NOMO-1 treated with dmso at 0.1 percent for 144 hours (cell line): ENCODE measurements around the gene ZNF100.
"Not testable (repeated sequence)": the region's sequence is repeated elsewhere in the genome, so short reads cannot be mapped to it uniquely, and the experiment has no call there.

ENCODE experiments used
- DNase-seq: peaks from one replicate; lab custom pipeline; 2025; ENCODE audit not compliant: unreplicated experiment; lab: John Stamatoyannopoulos, UW

The ZNF100 gene

DNA sequence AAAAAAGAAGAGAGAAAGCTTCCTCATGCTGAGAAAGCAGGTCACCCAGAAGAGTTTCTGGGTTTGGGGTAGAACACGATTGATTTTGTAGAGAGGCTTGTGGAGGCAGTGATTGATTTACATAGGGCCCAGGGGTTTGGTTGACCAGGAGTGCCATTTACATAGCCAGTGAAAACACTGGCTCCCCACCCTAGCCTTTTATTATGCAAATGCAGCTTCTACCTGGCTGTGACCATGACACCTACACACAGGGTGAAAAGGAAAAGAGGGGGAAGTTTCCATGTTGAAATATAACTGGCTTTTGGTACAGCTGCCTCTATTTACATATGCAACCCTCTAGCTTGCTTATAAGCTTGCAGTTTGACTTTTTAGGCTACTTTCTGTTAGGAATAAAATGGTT is 62.0 kb downstream of the ZNF100 start:
- DNase-seq = no peak

DNA sequence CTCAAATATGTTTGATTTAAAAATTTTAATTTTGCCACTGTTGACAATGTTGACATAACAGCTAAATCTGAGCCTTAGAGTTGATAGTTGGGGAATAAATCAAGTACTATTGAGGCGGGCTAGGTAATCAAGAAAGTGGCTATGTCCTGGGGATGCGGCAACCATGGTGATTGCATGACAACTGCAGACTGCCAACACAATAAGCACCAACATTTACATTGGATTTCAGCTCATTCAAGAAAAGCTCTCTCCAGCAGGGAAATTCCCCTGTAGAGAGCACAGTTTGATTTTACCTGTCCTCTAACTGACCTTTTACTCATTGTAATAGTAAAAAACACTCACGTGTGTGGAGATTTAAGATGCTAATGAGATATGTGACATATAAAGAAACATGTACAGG is 63.1 kb downstream of the ZNF100 start:
- no peak for DNase-seq

DNA sequence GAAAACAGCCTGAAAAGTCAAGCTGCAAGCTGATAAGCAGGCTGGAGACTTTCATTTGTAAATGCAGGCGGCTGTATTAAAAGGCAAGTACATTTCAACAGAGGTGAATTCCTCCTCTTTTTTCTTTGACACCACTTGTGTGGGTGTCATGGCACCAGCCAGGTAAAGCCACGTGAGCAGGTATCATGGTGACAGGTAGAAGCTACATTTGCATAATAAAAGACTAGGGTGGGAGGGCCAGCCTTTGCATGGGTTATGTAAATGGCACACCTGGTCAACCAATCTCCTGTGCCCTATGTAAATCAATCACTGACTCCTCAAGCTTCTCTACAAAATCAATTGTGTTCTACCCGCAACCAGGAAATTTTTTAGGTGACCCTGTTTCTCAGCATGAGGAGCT is 68.2 kb downstream of the ZNF100 start:
- no peak for DNase-seq

DNA sequence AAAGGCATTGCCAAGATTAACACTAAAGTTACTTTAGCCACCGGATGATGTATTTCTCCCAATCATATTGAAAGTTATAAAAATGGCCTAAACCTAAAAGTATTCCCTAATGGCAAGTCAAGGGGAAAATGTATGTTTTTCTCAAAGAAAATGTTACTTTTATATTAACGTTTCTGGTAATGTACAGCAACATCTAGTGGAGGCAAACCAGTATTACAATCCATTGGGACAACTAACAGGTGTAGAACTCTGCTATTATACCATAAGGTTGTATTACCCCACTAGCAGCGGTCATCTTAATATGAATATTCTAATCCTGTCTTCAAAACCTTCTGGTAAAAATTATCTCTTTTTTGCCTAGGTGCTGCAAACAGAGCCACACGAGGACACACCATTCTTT is 69.2 kb downstream of the ZNF100 start:
- DNase-seq = no peak

DNA sequence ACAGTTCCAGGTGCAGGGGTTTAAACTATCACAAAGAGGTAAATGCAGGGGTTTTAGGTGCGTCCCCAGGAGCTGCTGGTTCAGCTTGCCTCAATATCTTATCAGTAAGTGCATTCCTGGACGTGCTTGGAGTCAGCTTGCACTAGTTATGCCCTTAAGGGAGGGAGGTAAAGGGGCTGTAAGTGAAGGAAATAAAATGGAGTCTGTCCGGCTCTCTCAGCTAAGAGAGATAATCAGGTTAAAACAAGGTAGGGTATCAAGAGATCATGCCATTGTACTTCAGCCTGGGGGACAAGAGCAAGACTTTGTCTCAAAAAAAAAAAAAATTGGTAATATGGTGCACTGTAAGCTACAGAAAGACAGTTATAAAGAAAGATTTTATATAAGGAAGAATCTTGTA is 69.7 kb downstream of the ZNF100 start:
- DNase-seq = no peak

DNA sequence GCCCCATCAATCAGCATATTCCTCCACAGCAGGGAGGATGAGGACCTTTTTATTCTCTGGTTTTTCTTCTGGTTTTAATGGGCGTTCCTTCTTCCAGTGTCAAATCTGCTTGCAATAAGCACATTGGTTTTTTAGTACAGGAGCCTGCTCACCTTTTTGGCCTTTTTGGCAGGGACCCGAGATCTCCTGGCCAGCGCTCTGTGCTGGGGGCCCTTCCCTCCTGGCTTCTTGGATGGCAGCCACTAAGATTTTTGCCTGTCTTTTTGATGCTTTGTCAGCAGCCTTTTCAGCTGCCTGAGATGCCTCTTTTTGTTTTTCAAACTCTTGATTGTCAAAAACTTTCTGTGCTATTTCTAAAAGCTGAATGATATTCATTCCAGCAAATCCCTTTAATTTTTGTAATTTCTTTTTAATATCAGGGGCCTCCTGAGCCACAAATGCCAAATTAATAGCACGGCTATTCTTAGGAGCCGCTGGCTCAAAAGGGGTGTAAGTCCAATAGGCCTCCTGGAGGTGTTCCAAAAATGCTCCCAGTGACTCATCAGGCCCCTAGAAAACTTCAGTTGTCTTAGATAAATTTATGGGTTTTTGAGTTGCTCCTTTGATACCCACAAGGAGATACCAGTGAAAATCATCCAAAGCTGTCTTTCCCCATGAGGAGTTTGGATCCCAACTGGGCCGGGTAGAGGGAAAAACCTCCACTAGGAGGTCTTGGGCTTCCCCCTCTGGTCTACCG is 73.0 kb downstream of the ZNF100 start:
- DNase-seq = no peak

DNA sequence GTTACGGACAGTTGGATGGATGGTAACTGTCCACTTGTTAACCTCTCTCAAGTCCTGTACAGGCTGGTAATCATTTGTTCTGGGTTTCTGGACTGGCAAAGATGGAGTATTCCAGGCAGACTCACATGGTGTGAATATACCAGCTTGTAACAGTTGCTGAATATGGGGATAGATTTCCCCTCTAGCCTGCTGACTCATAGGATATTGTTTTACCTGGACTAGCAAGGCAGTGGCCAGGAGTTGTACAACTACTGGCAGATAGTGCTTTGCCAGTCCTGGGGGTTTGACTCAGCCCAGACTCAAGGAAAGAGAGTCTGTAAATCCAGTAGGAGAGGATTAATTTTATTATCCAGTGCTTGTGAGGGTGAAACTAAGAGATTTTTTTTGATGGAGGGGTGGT is 74.0 kb downstream of the ZNF100 start:
- DNase-seq = no peak

DNA sequence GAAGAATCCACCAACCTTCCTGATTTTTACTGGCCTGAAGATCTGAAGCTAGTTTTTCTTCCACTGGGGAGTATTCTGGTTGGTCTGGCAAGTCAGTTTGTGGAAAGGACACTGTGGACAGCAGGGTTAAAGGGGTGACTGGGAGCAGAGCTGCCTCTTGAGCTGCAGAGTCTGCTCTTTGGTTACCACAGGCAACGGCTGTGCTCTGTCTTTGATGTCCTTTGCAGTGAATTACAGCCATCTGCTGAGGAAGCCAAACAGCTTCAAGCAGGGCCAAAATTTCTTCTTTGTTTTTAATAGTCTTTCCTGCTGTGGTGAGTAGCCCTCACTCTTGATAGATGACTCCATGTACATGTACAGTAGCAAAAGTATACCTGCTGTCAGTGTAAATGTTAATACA is 75.7 kb downstream of the ZNF100 start:
- DNase-seq = no peak

DNA sequence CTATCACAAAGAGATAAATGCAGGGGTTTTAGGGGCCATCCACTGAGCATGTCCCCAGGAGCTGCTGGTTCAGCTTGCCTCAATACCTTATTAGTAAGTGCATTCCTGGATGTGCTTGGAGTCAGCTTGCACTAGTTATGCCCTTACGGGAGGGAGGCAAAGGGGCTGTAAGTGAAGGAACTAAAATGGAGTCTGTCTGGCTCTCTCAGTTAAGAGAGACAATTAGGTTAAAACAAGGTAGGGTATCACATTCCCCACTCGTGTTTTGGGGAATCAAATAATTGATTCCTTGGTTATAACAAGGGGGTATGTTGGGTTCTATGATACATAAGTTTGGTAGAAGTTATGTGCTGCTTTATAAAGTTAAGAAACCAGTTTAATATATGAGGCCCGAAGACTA is 78.9 kb downstream of the ZNF100 start:
- DNase-seq = no peak

DNA sequence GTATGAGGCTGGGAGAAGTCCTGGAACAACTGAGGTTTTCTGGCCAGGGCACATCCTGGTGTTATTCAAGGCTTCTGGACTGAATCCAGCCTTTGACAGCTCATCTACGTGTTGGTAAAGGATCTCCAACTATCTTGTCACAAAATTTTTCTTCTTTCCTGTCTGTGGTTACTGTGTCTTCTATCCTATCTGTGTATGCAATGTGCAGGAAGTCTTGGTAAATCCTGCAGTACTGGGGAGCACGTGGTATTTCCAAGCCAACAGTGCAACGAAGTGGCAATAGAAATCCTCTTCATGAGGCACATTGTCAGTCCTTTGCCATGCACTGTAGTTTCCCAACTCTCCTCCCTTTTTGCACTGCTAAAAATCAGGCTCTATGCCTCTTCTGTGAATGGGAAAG is 86.7 kb downstream of the ZNF100 start:
- no peak for DNase-seq

DNA sequence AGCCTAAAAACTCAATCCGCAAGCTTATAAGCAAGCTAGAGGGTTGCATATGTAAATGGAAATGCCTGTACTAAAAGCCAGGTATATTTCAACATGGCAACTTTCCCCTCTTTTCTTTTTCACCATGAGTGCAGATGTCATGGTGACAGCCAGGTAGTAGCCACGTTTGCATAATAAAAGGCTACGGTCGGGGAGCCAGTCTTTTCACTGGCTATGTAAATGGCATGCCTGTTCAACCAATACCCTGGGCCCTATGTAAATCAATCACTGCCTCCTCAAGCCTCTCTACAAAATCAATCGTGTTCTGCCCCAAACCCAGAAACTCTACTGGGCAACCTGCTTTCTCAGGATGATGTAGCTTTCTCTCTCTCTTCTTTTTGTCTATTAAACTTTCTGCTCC is 87.4 kb downstream of the ZNF100 start:
- no peak for DNase-seq

DNA sequence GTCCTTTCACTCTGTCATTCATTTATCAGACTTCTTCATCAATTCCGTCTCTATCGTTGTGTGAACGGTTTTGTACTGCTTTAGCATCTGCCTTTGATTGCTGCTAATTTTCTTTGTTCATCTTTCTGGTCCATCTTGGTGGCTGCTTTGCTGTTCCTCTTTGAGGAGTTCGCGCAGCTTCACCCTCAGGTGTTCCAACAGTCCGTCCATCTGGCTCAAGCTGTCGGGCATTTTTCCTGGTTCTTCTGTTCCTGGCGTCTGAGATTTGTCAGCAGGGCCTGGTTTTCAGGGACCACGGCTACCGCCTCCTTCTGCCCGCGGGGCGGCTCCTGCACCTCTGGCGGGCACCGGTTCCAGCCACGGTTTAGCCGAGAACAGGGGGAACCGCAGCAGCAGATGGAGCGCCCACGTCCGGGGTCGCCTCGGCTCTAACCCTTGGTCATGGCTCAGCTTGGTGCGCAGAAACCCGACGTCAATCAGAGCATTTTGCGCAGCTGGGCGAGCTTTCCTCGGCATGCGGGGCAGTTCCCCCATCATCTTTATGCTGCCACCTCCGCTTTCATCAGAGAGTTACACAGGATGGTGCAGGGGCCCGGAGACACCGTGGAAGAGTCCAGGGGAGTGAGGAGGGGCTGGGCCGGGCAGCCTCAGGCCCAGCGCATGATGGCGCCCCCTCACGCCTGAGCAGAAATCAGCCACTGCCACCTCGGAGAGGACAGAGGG is 89.5 kb downstream of the ZNF100 start:
- no peak for DNase-seq

DNA sequence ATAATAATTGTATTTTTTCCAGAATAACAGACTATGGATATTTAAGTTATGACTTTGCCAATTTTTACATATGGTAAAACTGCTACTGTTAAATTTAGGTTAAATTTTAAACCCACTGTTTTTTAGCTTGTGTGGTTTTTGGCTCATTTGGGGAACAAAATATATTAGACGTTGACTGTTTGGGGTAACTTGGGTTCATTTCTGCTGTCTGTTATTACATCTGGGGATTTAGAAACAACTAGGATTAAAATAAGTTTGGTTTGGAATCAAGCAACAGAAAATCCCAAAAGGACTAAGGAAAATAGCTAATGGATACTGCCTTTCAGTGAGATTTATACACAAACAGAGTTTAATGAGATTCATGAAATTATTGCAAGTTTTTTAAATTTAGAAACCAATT is 92.9 kb downstream of the ZNF100 start:
- DNase-seq = no peak

DNA sequence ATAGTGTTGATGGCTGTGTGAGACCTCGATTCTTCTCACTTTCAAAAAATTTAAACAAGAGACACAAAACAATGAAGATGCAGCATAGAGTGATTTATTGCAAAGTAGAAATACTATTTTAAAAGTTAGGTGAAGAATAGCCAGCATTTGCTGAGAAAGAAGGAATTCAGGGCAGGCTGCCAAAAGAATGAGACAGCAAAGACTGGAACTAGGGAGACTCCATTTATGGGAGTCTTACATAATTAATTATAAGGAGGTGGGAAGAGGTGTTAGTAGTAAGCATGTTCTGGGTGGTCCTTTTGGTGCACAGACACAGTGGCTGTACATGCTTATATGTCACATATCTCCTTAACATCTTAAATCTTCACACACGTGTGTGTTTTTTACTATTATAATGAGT is 93.9 kb downstream of the ZNF100 start:
- not testable (repeated sequence) for DNase-seq
